HG02885 (cell line): ENCODE data around the gene TBC1D16.

Experiments
- ATAC-seq: cut with Tn5 transposase; IDR thresholded peaks from one replicate; pipeline ENCODE4 v1.9.1; 2021; ENCODE audit warnings: mild to moderate bottlenecking; ENCODE audit not compliant: unreplicated experiment, poor library complexity

Gene TBC1D16

DNA sequence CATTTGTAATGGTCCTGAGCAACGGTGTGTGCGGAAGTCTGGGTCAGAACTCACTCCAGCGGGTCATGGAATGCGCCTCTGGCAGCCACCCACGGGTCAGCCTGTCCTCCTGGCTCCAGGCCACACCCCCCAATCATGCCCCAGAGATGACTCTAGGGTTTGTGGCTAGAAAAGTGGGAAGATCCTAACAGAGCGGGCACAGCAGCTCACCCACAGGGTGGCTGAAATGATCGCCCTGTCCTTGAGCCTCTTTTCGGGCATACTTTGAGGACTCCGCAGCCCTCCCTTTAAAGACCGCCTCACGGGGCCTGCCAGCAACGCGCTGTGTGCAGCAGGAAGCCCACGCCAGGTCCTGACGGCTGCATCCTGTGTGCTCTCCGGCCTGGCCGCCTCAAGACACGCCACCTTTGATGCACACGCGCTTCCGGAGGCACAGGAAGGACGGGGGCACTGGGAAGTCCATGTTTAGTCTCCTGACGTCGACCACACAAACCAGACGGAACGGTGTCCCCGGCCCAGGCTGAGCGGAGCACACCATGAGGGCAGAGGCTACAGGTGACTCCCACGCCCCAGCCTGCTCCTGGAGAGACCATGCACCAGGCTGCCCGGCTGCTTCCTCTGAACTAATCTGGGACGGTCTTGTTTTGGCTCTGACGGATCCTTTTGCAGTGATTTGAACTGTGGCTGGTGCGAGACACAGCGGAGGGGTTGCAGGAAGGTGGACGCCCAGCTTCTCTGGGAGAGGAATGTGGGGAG, 92.9 kb downstream of the TBC1D16 start:
- ATAC-seq = no peak

DNA sequence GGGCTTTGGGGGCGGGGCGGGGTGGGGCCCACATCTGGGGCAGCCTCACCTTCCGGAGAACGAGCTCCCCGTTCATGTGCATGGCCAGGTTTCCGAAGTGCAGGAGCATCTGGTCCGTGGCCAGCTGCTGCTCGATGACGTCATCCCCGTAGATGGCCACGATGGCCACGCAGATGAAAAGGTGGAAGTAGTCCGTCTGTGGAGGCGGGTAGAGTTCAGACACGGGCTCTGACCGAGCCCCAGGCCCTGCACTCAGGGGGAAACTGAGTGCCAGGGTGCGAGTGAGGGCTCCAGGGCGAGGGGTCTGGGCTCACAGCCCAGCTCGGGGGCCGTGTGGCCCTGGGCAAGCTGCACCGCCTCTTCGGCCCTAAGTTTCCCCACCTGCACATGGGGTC, 93.7 kb downstream of the TBC1D16 start:
- ATAC-seq = no peak

- no peak for ATAC-seq
Observed at GRCh38 chr17:79941088-79942010, 94.3 kb downstream of the TBC1D16 start.

DNA sequence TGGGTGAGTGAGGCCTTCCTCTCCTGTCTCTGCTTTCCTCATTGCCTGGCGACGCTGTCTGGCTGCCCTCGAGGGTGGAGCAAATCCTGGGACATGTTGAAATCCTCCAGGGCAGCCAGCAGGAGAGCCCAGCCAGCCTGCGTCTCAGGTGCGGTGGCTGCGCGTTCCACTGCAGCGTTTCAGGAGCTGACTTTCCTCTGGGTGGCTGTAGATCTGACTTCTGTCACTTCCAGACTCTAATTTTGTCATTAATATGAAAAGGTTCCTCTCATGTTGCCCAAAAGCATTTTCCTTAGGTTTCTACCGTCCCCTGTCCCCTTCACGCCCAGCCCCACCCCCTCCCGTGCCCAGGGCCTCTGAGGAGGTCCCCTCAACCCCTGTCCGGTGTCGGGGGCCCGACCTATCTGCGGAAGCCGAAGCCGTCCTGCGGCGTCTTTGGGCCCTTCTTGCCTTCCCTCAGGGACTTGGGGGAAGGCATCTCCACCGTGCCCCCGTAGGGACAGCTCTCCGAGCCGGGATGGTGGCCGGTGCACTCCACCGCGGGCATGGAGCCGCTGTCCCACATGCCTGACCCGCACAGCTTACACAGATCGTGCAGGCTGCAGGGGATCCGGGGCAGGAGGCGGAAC, 95.1 kb downstream of the TBC1D16 start:
- no peak for ATAC-seq

- ATAC-seq = no peak
Observed at GRCh38 chr17:79939755-79940458, 95.8 kb downstream of the TBC1D16 start.

DNA sequence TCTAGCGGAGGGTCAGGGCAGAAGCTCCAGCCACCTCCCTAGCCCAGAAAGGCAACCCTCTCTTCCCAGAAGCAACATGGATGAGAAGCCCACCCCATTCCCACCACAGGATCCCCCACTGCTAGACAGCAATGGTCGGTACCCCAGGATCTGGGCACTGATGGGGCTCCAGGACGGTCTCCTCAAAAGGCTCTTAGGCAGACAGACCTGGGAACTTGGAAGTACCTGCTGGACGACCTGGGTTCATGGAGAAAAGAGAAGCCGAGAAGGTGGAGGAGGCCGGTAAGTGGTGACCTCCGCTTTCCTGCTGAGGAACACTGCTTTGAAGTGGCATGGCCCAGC, 96.6 kb downstream of the TBC1D16 start:
- ATAC-seq = no peak

DNA sequence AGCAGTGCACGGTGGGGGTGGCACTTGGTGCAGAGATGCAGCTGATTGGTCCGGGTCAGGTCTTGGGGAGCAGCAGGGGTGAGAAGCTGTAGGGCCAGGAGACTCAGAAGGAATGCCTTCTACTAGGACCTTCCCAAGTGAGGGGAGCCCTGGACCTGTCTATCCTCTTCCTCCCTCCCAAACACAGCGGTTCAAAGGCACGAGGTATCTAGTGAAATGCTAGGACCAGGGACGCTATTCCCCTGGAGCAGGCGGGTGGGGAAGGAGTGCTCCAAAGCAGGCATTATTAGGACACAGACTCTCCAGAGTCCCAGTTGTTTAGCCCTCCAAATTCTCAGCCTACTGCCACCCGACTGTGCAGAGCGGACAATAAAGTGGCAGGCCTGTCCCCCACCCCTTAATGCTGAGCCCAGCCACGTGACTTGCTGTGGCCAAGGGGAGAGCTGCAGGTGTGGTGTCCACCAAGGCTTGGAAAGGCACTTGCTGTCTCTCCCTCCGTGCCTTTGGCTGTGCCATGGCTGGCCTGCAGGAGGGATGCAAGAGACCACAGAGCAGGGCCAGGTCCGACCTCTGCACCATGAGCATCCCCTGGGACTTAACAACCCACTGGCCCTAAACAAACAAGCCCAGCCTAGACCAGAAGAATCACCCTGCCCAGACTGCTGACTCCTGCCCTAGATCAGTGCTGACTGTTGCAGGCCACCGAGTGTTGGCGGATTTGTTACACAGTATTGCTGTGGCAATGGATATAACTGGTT, 97.2 kb downstream of the TBC1D16 start:
- no peak for ATAC-seq

DNA sequence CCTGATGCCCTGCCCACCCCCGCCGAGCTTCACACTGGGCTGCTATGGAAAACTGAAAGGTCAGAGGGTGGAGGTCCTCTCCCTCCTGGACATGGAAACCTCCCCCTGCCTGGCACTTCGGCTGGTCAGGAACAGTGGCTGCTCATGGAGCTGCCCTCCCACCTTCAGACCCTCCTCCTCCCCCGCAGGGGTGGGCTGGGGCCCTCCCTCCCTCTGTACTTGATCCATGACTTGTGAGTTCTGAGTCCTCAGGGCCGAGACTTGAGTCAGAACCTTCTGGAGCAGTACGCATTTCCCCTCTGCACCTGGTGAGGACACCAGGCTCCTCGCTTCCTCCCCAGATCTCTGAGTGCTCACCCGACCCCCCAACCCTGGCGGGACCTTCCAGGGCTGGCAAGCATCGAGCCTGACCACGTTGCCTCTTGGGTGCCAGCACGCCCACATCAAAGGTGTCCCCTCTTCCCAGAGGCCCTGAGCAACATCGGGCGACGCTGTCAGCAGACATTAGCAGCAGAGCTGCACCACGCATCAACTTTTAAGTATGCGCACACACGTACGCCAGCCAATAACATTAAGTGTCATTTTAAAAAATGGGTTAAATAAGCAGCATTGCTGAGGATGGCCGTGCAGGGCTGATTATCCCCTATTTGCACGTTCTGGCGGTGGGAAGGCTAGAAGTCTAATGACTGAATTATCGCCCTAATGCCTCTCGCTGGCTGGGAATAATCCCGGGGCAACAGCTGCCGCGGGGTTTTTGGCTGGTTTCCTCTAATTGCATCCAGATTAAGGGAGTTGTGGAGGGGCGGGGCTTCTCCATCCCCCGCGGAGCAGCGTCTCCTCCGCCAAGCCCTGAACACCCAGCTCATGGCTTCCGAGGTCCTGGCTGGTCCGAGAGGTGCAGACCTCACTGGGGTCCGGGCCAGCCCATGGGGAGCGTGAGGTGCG, 98.0 kb downstream of the TBC1D16 start:
- no peak for ATAC-seq

GRCh38 chr17:79936641-79937381, 98.9 kb downstream of the TBC1D16 start:
- no peak for ATAC-seq

- no peak for ATAC-seq
Observed at GRCh38 chr17:79936050-79936449, 99.6 kb downstream of the TBC1D16 start.

DNA sequence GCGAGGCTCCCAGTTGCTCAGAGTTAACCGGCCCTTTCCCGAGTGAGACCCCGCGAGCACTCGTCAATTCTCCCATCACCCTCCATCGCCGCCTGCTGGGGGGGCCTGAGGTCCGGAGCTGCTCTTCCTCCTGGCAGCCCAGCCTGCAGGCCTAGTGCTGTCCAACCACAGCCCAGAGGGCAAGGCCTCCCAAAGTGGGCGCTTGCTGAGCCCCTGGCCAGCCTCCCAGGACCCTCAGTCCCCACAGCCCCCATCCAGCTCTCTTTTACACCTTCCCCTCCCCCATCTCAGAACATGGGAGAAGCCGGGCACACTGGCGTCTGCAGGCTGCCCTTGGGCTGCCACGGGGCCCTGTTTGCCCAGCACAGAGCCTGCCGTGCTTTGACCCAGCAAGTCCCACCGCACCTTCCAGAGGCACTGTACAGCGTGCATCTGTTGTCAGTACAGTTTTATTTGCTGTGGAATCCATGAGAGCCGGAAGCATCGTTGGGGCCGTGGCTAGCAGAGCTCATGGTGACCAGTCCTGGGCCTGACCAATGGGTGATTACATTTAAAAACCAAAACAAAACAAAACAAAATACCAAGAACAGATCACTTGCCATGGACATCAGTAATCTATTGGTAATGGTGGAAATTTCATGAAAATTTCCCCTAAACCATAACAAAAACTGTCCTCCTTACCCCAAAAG, 100.3 kb downstream of the TBC1D16 start:
- no peak for ATAC-seq

- no peak for ATAC-seq
Observed at GRCh38 chr17:79934653-79934970, 101.1 kb downstream of the TBC1D16 start.

DNA sequence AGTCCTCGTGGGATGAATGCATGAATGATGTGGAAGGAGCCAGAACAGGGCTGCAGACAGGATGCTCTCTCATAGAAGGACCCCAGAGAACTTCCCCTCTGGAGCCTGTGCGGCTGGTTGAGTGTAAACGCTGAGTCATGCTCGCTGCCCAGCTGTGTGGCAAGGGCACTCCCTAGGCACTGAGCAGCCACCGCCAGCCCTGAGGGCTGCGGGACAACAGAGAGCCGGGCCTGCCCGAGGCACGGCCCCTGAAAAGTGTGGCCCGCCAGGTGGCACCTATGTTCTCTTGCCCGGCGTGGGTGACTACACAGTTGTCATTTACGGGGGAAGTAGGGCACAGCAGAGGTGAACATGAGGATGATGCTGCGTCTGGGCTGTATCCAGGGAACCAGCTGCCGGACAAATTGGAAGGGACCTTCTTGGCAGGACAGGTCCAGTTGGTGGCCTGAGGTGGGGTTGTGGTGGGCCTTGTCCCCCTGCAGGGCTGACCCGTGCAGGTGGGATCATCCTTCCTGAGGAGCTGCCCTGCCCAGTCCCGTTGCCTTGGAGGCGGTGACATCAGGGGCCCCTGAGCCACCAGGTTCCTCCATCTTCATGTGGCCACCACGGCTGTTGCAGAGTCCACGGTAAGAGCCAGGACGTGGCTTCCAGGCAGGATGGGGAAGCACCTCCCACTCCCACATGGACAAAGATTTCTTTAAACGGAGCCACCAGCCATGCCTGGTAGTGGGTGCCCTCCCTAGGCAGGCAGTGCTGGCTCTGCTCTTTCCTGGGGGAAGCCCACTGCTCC, 101.6 kb downstream of the TBC1D16 start:
- no peak for ATAC-seq

- ATAC-seq = no peak
Observed at GRCh38 chr17:79932451-79933306, 103.0 kb downstream of the TBC1D16 start.

DNA sequence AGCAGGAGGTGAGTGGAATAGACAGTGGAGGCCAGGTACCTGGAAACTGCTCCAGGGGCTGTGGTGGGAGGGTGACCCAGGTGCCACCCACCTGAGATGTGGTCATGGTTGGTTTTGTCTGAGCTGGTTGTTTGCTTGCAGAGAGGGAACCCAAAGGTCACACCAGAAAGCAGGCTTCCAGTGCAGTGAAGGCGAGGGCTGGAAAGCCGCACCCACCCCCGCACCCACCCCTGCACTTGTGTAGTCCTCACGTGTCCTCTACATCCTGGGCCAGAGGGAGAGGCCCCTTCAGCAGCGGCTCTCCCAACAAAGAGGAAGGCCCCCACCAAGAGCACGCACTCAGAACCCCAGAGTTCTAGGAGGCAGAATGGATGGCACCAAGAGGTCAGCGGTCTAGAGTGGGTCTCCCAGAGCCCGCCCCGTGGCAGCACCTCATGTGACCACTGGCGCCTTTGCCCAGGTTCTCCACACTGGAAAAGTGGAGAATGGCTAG, 103.8 kb downstream of the TBC1D16 start:
- no peak for ATAC-seq
